ENCODE data around the gene CELSR1.

The CELSR1 gene

GRCh38 chr22:46465345-46465720 lies 72.1 kb downstream of the CELSR1 start:
- no peak for DNase-seq (ENCODE audit: extremely low read depth in 1 of 2, low read depth in 1 of 2)

DNA sequence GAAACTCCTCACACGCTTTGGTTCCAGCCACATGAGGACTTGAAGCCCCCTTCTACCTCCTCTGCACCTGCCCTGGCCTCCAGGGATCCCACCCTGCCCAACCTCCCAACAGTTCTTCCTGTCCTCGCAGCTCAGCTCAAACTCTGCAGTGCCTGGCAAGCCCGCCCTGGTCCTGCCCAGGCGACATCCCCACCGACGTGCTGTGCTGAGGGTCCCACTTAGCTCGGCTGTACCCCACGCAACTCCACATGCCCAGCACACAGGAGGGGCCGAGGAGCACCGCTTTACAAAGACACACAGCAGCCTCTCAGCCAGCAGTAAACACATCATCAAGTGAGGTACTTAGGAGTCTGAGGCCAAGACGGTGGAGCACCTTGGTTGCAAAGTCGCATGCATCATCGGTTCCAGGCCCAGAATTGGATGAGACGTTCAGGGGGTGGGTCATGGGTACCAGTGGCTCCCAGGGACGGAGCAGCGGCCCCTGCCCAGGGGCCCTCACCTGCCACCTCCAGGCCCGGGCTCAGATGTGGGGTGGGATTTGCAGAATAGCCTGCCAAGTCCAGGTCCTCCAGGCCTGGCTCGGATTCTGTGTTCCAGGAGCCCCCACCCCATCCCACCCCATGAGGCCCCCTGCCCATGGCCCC lies 72.6 kb downstream of the CELSR1 start:
- no peak for DNase-seq (ENCODE audit: extremely low read depth in 1 of 2, low read depth in 1 of 2)

DNA sequence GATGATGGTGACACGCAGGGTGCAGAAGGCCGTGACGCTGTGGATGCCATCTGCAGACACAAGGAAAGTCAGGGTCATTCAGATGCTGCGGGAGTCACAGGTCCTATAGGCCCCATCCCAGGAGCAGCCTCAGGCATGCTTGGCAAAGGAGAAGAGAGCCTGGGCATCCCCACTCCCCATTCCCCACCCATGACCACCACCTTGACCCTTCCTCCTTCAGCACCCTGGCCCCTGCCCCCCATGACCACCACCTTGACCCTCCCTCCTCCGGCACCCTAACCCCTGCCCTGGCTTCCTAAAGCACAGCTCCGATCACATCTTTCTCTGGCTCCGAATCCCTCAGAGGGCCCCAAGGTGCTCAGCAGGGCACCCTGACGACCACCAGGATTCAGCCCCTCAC lies 73.1 kb downstream of the CELSR1 start:
- no peak for DNase-seq (ENCODE audit: extremely low read depth in 1 of 2, low read depth in 1 of 2)

DNA sequence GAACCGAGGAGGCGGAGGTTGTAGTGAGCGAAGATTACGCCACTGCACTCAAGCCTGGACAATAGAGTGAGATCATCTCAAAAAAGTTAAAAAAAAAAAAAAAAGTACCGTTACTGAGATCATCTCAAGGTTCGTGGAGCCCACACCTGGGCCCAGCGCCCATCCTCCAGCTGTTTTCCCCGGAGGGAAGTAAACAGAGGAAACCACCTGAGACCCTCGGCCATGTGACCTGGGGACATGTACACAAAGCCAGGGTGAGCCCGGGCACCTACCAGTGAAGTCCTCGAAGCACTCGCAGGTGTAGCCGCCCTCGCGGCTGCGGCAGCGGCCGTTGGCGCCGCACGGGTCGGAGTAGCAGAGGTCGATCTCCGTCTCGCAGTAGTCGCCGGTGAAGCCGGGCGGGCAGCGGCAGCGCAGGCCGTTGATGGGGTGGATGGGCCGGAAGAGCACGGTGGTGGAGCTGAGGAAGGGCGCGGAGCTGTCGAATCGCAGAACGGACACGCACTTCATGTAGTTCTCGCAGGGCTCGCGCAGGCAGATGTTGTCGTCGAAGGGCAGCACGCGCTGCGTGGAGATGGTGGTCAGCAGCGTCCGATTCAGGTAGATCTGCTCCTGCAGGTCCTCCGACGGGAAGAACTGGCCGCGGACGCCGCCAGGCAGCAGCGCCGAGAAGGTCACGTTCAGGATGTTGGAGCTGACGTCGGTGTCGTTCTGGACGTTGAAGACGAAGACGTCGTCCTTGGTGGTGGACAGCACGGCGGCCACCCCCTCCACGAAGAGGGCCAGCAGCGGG lies 73.8 kb downstream of the CELSR1 start:
- DNase-seq (ENCODE audit: extremely low read depth in 1 of 2, low read depth in 1 of 2): no peak

GRCh38 chr22:46462726-46463371 lies 74.6 kb downstream of the CELSR1 start:
- no peak for DNase-seq (ENCODE audit: extremely low read depth in 1 of 2, low read depth in 1 of 2)

GRCh38 chr22:46461566-46462180 lies 75.7 kb downstream of the CELSR1 start:
- no peak for DNase-seq (ENCODE audit: extremely low read depth in 1 of 2, low read depth in 1 of 2)

- no peak for DNase-seq (ENCODE audit: extremely low read depth in 1 of 2, low read depth in 1 of 2)
Observed at GRCh38 chr22:46460857-46461256, 76.6 kb downstream of the CELSR1 start.

DNA sequence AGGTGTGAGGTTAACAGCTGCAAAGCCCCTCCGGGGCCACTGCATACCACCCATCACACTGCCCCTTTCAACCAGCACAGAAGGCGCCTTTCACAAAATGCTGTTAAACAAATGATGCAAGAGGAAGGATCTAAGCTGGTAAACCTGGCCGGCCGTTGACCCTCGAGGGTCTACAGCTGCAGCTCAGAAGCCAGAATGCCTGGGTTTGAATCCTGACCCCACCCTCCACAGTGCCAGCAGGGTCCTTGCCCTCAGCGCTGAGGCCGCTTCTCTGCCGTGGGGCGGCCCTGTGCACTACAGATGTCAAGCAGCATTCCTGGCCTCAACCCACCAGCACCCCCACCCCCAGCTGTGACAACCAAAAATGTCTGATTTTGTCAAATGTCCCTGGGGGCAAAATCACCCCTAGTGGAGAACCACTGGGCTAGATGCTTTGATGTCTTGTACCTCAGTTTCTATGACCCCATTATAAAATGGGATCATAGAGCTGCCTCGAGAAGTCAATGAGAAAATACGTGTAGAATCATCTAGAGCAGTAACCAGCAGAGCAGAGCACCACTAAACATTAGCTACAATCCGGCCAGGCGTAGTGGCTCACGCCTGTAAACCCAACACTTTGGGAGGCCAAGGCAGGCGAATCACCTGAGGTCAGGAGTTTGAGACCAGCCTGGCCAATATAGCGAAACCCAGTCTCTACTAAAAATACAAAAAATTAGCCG lies 77.9 kb downstream of the CELSR1 start:
- no peak for DNase-seq (ENCODE audit: extremely low read depth in 1 of 2, low read depth in 1 of 2)

DNA sequence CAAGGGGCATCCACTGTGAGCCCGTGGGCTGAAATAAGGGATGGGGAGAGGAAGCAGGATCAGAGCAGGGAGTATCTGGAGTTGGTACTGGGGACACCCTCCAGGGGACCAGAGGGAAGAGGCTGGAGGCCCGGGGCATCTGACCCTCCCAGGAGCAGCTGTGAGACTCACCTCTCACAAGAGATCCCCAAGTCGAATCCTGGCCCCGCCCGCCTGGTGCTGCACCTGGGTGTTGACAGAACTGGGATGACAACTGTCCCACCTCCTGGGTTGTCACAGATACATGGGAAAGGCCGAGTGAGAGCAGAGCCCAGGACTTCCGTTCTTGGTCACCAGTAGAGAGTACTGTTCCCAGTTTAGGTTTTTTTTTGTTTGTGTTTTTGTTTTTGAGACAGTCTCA lies 78.9 kb downstream of the CELSR1 start:
- no peak for DNase-seq (ENCODE audit: extremely low read depth in 1 of 2, low read depth in 1 of 2)

GRCh38 chr22:46457502-46458488 lies 79.6 kb downstream of the CELSR1 start:
- DNase-seq (ENCODE audit: extremely low read depth in 1 of 2, low read depth in 1 of 2): no peak

DNA sequence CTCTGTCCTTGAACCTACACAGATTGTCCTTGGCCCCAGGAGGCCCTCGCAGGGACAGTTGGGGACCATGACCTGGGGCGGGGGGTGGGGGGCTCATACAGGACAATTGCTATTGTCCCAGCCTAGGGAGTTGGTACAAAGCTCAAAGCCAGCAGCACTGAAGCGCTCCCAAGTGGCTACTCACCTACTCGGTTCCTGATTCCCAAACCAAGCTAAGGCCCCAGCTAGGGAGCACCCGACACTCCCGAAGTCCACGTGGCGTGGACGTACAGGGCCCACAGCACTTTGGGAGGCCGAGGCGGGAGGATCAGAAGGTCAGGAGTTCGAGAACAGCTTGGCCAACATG lies 80.6 kb downstream of the CELSR1 start:
- DNase-seq (ENCODE audit: extremely low read depth in 1 of 2, low read depth in 1 of 2): no peak

DNA sequence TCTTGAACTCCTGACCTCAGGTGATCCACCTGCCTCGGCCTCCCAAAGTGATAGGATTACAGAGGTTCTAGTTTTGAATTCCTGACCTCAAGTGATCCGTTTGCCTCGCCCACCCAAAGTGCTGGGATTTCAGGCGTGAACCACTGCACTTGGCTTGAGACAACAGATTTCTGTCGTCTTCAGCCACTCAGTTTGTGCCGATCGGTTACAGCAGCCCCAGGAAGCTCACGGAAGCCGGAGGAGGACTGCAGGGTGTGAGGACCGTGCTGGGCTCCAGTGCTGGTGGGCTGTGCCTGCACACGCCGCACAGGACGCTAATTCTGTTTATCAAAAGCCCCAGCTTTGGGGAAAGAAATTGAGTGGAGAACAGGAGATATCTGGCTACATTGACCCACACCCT lies 82.0 kb downstream of the CELSR1 start:
- no peak for DNase-seq (ENCODE audit: extremely low read depth in 1 of 2, low read depth in 1 of 2)

GRCh38 chr22:46454504-46455269 lies 82.7 kb downstream of the CELSR1 start:
- no peak for DNase-seq (ENCODE audit: extremely low read depth in 1 of 2, low read depth in 1 of 2)

GRCh38 chr22:46453829-46454503 lies 83.5 kb downstream of the CELSR1 start:
- no peak for DNase-seq (ENCODE audit: extremely low read depth in 1 of 2, low read depth in 1 of 2)

DNA sequence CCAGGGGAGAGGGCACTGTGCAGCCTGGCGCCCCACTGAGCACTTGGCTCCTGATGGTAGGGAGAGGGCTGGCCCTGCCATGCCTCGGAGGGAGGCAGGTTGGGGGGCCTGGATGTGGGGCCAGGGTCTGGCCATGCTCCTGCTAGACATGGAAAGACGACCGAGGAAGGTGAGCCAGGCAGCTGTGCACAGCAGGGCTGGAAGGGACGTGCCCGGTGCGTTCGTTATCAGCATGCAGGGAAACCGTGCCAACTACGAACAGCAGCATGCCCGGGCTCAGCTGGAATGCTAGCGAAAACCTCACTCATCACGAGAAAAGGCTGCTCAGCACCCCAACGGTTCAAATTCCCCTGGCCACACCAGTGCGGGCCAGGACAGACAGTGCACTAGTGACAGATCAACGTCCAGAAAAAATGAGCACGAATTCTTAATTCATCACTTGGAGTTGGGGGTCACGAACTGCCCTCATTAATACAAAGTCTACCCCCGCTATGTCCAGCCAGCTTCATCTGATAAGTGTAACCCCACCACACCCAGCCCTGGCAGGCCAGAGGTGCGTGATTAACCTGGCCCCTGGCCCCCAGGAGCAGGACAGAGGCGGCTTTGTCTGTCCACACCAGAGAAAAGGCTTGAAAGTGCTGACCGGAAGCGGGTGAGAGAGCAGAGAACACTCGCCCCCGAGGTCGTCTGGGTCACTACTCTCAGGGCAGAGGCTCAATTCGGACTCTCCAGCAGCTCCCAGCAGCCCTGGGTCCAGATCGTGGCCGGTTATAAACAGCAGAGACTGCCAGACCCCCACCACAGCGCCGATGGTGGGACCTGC lies 84.2 kb downstream of the CELSR1 start:
- no peak for DNase-seq (ENCODE audit: extremely low read depth in 1 of 2, low read depth in 1 of 2)

DNA sequence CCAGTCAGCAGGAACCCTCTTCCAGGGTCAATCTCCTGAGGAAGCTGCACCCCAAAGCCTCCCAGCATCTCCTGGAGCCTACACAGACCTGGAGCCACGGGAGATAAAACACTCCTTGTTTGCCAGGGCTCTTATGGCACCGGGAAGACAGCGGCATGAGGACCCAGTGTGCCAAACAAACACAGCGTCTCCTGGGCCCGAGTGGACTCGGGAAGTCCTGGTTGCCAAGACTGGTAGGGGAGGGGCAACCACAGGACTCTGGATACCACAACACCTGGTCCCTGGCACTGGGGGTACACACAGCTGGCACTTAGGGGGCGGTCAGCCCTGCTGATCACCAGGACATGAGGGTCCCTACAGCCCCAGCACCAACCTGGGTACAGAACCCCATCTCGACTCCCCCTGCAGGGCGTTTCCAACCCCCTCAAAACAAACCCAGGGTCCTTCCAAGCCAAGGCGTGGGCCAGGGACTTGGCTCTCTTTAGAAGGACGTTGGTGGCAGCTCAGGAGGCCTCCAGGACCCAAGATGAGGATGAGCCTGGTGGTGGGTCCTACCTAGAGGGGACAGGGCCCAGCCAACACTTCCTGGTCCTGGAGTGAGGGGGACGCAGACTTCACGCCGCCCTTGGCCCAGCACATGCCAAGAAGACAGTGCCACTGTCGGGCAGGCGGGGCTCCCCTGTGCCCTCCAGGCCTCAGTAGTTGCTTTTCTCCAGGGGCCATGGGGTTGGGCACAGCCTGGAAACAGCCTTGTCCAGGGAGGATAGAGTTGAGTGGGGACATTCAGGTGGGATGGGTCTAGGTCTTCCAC lies 85.0 kb downstream of the CELSR1 start:
- no peak for DNase-seq (ENCODE audit: extremely low read depth in 1 of 2, low read depth in 1 of 2)

GRCh38 chr22:46451741-46452140 lies 85.7 kb downstream of the CELSR1 start:
- no peak for DNase-seq (ENCODE audit: extremely low read depth in 1 of 2, low read depth in 1 of 2)

Measured in stimulated activated CD8-positive, alpha-beta memory T cell treated with anti-CD3 and anti-CD28 coated beads, Interleukin-7, amount 100 ng/mL, for 48 hours (primary cell).